ENCODE data around the gene HIF1A. TPM values are rescaled to one million over a fixed set of nuclear protein-coding genes. Genes with fewer than 3 reads are reported as not detected.

The HIF1A gene
- total RNA-seq, 1 donor, result 816 TPM

DNA sequence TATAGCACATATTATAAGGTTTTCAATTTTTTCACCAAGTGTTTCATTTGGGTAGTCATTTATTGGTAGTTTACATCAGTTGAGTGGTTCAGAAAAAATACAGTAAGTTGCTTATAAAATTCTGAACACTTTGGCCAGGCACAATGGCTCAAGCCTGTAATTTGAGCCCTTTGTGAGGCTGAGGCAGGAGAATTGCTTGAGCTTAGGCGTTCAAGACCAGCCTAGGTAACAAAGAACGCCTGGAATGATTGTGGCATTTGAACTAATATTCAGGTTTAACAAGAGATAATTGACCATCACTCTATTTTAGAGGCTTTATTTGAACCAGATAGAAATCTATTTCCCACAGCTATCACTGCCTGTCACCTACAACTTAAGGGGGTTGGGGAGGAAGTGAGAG, 22.7 kb downstream of the HIF1A start:
- H3K36me3 ChIP-seq (ENCODE audit: insufficient read depth, low read length), result peaks cover 32% of the 10 kb centered on the region
- H3K79me2 ChIP-seq (ENCODE audit: insufficient read depth, low read length), result peaks cover 99% of the 10 kb centered on the region
- H3K4me2 ChIP-seq (ENCODE audit: insufficient read depth, low read length), result peak overlapping the region; percentile 71
- DNase-seq (ENCODE audit: insufficient read length, low spot score, missing footprints), result no peak
- peaks cover 91% of the 10 kb centered on the region for H4K20me1 ChIP-seq (ENCODE audit: insufficient read depth, low read length)
- H3K4me1 ChIP-seq (ENCODE audit: insufficient read depth, low read length), result peaks cover 72% of the 10 kb centered on the region
- H3K9me3 ChIP-seq (ENCODE audit: low read depth, low read length), result no peaks in the 10 kb centered on the region
- TF ChIP-seq, protein P1, sequence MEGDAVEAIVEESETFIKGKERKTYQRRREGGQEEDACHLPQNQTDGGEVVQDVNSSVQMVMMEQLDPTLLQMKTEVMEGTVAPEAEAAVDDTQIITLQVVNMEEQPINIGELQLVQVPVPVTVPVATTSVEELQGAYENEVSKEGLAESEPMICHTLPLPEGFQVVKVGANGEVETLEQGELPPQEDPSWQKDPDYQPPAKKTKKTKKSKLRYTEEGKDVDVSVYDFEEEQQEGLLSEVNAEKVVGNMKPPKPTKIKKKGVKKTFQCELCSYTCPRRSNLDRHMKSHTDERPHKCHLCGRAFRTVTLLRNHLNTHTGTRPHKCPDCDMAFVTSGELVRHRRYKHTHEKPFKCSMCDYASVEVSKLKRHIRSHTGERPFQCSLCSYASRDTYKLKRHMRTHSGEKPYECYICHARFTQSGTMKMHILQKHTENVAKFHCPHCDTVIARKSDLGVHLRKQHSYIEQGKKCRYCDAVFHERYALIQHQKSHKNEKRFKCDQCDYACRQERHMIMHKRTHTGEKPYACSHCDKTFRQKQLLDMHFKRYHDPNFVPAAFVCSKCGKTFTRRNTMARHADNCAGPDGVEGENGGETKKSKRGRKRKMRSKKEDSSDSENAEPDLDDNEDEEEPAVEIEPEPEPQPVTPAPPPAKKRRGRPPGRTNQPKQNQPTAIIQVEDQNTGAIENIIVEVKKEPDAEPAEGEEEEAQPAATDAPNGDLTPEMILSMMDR (IDR thresholded peaks at IDR 0.05; ENCODE audit: extremely low read depth, low read depth, low read length), result no peak
- no peak overlapping the region for H2AFZ ChIP-seq (ENCODE audit: low read length)
- H3K4me3 ChIP-seq (ENCODE audit: insufficient read depth, low read length), result peak overlapping the region; percentile 23
- no peaks in the 10 kb centered on the region for H3K27me3 ChIP-seq (ENCODE audit: insufficient read depth, low read length)
- peak overlapping the region; percentile 50 for H3K27ac ChIP-seq (ENCODE audit: low read depth, low read length)

DNA sequence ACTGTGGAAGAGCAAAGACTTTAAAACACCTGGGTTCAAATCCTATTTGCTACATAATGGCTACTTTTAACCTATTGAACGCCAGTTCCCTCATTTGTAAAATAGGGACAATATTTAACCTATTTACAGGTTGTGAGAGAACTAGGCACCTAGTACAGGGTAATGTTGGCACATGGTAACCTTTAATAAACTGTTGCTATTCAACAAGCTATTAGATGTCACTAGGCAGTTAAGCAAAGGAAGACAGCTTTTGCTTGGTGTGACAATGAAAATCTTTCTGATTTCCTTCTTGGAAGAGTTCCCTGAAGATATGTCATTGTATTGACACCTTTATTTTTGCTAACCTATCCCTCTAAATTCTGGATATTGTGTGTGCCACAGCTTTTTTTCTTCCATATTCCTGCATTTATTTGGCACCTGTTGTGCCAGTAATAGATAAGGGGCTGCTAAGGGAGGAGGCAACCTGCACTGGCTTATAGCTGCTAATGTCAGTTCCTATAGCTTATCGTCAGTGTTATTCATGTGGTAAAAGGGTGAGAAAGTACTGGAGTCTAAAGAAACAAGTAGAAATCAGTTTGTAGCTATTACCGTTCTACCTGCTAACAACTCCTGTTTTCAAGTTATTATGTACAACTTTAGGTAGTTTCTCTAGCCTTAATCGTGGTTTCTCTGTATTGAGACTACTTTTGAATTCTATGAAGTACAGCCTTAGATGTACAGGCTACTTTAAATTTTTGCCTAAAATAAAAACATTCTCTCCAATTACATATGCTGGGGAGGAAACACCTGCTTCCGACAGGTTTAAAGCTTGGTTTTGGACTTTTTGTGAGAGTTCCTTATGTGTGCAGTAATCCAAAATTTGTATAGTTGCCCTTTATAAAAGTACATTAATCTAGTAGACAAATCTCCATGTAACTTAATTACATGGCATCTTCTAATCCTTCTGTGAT, 24.3 kb downstream of the HIF1A start:
- no peak overlapping the region for H2AFZ ChIP-seq (ENCODE audit: low read length)
- peaks cover 48% of the 10 kb centered on the region for H3K36me3 ChIP-seq (ENCODE audit: insufficient read depth, low read length)
- no peaks in the 10 kb centered on the region for H3K9me3 ChIP-seq (ENCODE audit: low read depth, low read length)
- no peak for DNase-seq (ENCODE audit: insufficient read length, low spot score, missing footprints)
- H3K27me3 ChIP-seq (ENCODE audit: insufficient read depth, low read length), result no peaks in the 10 kb centered on the region
- H3K4me3 ChIP-seq (ENCODE audit: insufficient read depth, low read length), result no peak overlapping the region
- H3K79me2 ChIP-seq (ENCODE audit: insufficient read depth, low read length), result peaks cover 98% of the 10 kb centered on the region
- peak overlapping the region; percentile 71 for H3K4me2 ChIP-seq (ENCODE audit: insufficient read depth, low read length)
- peaks cover 63% of the 10 kb centered on the region for H3K4me1 ChIP-seq (ENCODE audit: insufficient read depth, low read length)
- TF ChIP-seq, protein P1 (IDR thresholded peaks at IDR 0.05; ENCODE audit: extremely low read depth, low read depth, low read length), result no peak
- H4K20me1 ChIP-seq (ENCODE audit: insufficient read depth, low read length), result peaks cover 81% of the 10 kb centered on the region
- H3K27ac ChIP-seq (ENCODE audit: low read depth, low read length), result peak overlapping the region; percentile 50

DNA sequence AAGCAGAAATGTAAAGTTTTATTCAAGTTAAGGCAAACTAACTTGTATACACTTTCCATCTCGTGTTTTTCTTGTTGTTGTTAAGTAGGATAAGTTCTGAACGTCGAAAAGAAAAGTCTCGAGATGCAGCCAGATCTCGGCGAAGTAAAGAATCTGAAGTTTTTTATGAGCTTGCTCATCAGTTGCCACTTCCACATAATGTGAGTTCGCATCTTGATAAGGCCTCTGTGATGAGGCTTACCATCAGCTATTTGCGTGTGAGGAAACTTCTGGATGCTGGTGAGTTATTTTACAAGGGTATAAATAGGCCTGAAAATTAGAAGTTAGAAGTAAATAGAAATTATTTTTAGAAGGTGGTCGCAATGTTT, 25.0 kb downstream of the HIF1A start:
- peak; percentile 65 for DNase-seq (ENCODE audit: insufficient read length, low spot score, missing footprints)
- Histone ChIP-seq H3K36me3 (ENCODE audit: insufficient read depth, low read length) (peaks cover 54% of the 10 kb centered on the region), H3K4me2 (ENCODE audit: insufficient read depth, low read length) (peak overlapping the region; percentile 71)

DNA sequence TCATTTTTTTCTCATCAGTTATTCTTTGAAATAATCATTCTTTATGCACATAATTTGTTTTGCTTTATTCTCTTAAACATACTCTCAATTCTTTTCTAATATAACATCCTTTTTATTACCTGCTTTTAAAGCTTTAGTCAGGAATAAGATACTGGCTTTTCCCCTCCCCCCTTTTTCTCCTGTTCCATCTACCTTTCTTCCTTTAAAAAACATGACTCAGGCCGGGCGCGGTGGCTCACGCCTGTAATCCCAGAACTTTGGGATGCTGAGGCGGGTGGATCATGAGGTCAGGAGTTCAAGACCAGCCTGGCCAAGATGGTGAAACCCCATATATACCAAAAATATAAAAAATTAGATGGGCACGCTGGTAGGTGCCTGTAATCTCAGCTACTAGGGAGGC, 25.4 kb downstream of the HIF1A start:
- Histone ChIP-seq H3K4me2 (ENCODE audit: insufficient read depth, low read length) (peak overlapping the region; percentile 71), H3K4me3 (ENCODE audit: insufficient read depth, low read length) (no peak overlapping the region), H3K4me1 (ENCODE audit: insufficient read depth, low read length) (peaks cover 56% of the 10 kb centered on the region), H3K27ac (ENCODE audit: low read depth, low read length) (peak overlapping the region; percentile 50), H3K27me3 (ENCODE audit: insufficient read depth, low read length) (no peaks in the 10 kb centered on the region), H3K36me3 (ENCODE audit: insufficient read depth, low read length) (peaks cover 58% of the 10 kb centered on the region), H2AFZ (ENCODE audit: low read length) (no peak overlapping the region), H3K79me2 (ENCODE audit: insufficient read depth, low read length) (peaks cover 98% of the 10 kb centered on the region), H4K20me1 (ENCODE audit: insufficient read depth, low read length) (peaks cover 76% of the 10 kb centered on the region), H3K9me3 (ENCODE audit: low read depth, low read length) (no peaks in the 10 kb centered on the region)
- TF ChIP-seq, protein P1 (IDR thresholded peaks at IDR 0.05; ENCODE audit: extremely low read depth, low read depth, low read length), result no peak
- DNase-seq (ENCODE audit: insufficient read length, low spot score, missing footprints), result no peak

More for the DNA sequence above, 25.0 kb downstream of the HIF1A start:
- H3K79me2 ChIP-seq (ENCODE audit: insufficient read depth, low read length), result peaks cover 98% of the 10 kb centered on the region
- H2AFZ ChIP-seq (ENCODE audit: low read length), result no peak overlapping the region
- H3K27me3 ChIP-seq (ENCODE audit: insufficient read depth, low read length), result no peaks in the 10 kb centered on the region
- peak overlapping the region; percentile 50 for H3K27ac ChIP-seq (ENCODE audit: low read depth, low read length)
- H4K20me1 ChIP-seq (ENCODE audit: insufficient read depth, low read length), result peaks cover 81% of the 10 kb centered on the region
- H3K4me1 ChIP-seq (ENCODE audit: insufficient read depth, low read length), result peaks cover 60% of the 10 kb centered on the region
- no peak overlapping the region for H3K4me3 ChIP-seq (ENCODE audit: insufficient read depth, low read length)
- no peaks in the 10 kb centered on the region for H3K9me3 ChIP-seq (ENCODE audit: low read depth, low read length)
- TF ChIP-seq, protein P1 (IDR thresholded peaks at IDR 0.05; ENCODE audit: extremely low read depth, low read depth, low read length), result no peak
